ENCODE measurements around the gene RFC5. TPM values are rescaled to one million over a fixed set of nuclear protein-coding genes. Genes with fewer than 3 reads are reported as not detected.

Gene RFC5
- total and polyA plus RNA-seq, 4 donors = 5.4 to 26.4 (median 6.7) TPM

DNA sequence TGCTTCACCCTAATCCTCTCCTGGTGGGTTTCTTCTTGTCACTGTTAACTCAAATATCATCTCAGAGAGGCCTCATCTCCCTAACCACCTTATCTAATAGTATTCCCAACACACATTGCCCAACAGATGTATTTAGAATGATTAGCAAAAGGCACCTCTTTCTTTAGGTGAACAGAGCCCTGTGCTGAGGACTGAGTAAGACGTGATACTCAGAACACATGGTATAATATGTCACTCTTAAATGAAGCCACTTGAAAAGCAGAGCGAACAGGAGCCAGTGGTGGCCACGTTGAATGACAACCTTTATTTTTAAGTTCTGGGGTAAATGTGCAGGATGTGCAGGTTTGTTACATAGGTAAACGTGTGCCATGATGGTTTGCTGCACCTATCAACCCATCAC is 46.2 kb upstream of the RFC5 start:
- DNase-seq (ENCODE audit: low spot score) = no peak
- TF ChIP-seq HNF4A (conservative IDR thresholded peaks at IDR 0.05) = no peak
- Histone ChIP-seq H3K27me3 (ENCODE audit: control insufficient read depth in 4 of 4, insufficient read depth in 4 of 4, low read length in 3 of 4) (peaks cover 0 to 3% (median 0%) of the 10 kb centered on the region in 4 donors), H3K36me3 (ENCODE audit: control insufficient read depth in 4 of 4, insufficient read depth in 3 of 4, low read depth in 1 of 4, low read length in 3 of 4) (no peaks in the 10 kb centered on the region), H3K4me1 (ENCODE audit: control insufficient read depth in 4 of 4, insufficient read depth in 4 of 4, low read length in 3 of 4) (peaks cover 0 to 7% (median 5%) of the 10 kb centered on the region in 4 donors), H3K4me3 (ENCODE audit: low read depth in 1 of 3, low read length in 3 of 3) (no peak overlapping the region), H3K27ac (ENCODE audit: low read depth in 1 of 2, low read length in 2 of 2) (no peak overlapping the region), H3K9ac (ENCODE audit: low read depth in 1 of 2, low read length in 2 of 2) (no peak overlapping the region), H3K9me3 (ENCODE audit: control insufficient read depth in 4 of 4, low read length in 3 of 4) (peaks cover 0 to 6% (median 3%) of the 10 kb centered on the region in 4 donors)
- 83% methylated on average over 4 of the region's 4 CpGs for WGBS

DNA sequence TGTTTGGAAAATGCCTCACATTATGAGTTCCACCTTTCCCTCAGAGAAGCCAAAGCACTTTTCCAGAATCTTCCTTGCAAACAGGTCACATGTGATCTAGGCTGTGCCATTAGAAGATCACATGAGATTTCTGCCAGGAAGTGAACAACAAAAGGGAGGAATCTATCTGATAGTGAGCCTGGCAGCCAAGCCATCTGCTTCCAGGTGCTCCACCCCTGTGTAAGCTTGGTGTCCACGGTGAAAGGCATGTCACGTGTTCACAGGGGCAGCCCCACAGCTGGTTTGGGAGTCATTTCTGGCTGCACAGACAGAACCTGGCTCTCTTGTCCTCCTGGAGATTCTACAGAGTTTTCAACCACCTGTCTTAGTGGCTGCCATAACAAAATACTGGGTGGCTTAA is 44.2 kb upstream of the RFC5 start:
- Histone ChIP-seq H3K4me3 (ENCODE audit: low read depth in 1 of 3, low read length in 3 of 3) (no peak overlapping the region), H3K36me3 (ENCODE audit: control insufficient read depth in 4 of 4, insufficient read depth in 3 of 4, low read depth in 1 of 4, low read length in 3 of 4) (no peaks in the 10 kb centered on the region), H3K9me3 (ENCODE audit: control insufficient read depth in 4 of 4, low read length in 3 of 4) (peaks cover 0 to 6% (median 3%) of the 10 kb centered on the region in 4 donors), H3K4me1 (ENCODE audit: control insufficient read depth in 4 of 4, insufficient read depth in 4 of 4, low read length in 3 of 4) (peaks cover 0 to 7% (median 5%) of the 10 kb centered on the region in 4 donors), H3K27ac (ENCODE audit: low read depth in 1 of 2, low read length in 2 of 2) (no peak overlapping the region), H3K27me3 (ENCODE audit: control insufficient read depth in 4 of 4, insufficient read depth in 4 of 4, low read length in 3 of 4) (peaks cover 0 to 3% (median 0%) of the 10 kb centered on the region in 4 donors), H3K9ac (ENCODE audit: low read depth in 1 of 2, low read length in 2 of 2) (no peak overlapping the region)
- DNase-seq (ENCODE audit: low spot score) = no peak
- TF ChIP-seq RAD21 (IDR thresholded peaks at IDR 0.05) (no peak), ATF3 (IDR thresholded peaks at IDR 0.05) (no peak), CTCF (IDR thresholded peaks at IDR 0.05; ENCODE audit: low read depth, low read length, missing input control) (no peak), FOXA2 (IDR thresholded peaks at IDR 0.05) (no peak), NR2F2 (IDR thresholded peaks at IDR 0.05) (no peak), YY1 (IDR thresholded peaks at IDR 0.05) (no peak), HNF4G (IDR thresholded peaks at IDR 0.05) (no peak), TAF1 (conservative IDR thresholded peaks at IDR 0.05) (no peak), EGR1 (IDR thresholded peaks at IDR 0.05; ENCODE audit: low read depth in 2 of 2) (no peak), ZBTB33 (IDR thresholded peaks at IDR 0.05) (no peak), GABPA (IDR thresholded peaks at IDR 0.05 in 1 of 2, conservative IDR thresholded peaks at IDR 0.05 in 1 of 2) (no peak), FOXA1 (IDR thresholded peaks at IDR 0.05) (no peak), JUND (IDR thresholded peaks at IDR 0.05) (no peak), RXRA (IDR thresholded peaks at IDR 0.05) (no peak), HNF4A (conservative IDR thresholded peaks at IDR 0.05) (no peak), SP1 (IDR thresholded peaks at IDR 0.05) (no peak)
- TF ChIP-seq, protein P1, sequence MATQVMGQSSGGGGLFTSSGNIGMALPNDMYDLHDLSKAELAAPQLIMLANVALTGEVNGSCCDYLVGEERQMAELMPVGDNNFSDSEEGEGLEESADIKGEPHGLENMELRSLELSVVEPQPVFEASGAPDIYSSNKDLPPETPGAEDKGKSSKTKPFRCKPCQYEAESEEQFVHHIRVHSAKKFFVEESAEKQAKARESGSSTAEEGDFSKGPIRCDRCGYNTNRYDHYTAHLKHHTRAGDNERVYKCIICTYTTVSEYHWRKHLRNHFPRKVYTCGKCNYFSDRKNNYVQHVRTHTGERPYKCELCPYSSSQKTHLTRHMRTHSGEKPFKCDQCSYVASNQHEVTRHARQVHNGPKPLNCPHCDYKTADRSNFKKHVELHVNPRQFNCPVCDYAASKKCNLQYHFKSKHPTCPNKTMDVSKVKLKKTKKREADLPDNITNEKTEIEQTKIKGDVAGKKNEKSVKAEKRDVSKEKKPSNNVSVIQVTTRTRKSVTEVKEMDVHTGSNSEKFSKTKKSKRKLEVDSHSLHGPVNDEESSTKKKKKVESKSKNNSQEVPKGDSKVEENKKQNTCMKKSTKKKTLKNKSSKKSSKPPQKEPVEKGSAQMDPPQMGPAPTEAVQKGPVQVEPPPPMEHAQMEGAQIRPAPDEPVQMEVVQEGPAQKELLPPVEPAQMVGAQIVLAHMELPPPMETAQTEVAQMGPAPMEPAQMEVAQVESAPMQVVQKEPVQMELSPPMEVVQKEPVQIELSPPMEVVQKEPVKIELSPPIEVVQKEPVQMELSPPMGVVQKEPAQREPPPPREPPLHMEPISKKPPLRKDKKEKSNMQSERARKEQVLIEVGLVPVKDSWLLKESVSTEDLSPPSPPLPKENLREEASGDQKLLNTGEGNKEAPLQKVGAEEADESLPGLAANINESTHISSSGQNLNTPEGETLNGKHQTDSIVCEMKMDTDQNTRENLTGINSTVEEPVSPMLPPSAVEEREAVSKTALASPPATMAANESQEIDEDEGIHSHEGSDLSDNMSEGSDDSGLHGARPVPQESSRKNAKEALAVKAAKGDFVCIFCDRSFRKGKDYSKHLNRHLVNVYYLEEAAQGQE (IDR thresholded peaks at IDR 0.05) = no peak
- TF ChIP-seq, protein P2, sequence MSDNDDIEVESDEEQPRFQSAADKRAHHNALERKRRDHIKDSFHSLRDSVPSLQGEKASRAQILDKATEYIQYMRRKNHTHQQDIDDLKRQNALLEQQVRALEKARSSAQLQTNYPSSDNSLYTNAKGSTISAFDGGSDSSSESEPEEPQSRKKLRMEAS (IDR thresholded peaks at IDR 0.05) = no peak
- 75% methylated on average over 2 of the region's 2 CpGs for WGBS
